ENCODE data around the gene SHBG.

DNA sequence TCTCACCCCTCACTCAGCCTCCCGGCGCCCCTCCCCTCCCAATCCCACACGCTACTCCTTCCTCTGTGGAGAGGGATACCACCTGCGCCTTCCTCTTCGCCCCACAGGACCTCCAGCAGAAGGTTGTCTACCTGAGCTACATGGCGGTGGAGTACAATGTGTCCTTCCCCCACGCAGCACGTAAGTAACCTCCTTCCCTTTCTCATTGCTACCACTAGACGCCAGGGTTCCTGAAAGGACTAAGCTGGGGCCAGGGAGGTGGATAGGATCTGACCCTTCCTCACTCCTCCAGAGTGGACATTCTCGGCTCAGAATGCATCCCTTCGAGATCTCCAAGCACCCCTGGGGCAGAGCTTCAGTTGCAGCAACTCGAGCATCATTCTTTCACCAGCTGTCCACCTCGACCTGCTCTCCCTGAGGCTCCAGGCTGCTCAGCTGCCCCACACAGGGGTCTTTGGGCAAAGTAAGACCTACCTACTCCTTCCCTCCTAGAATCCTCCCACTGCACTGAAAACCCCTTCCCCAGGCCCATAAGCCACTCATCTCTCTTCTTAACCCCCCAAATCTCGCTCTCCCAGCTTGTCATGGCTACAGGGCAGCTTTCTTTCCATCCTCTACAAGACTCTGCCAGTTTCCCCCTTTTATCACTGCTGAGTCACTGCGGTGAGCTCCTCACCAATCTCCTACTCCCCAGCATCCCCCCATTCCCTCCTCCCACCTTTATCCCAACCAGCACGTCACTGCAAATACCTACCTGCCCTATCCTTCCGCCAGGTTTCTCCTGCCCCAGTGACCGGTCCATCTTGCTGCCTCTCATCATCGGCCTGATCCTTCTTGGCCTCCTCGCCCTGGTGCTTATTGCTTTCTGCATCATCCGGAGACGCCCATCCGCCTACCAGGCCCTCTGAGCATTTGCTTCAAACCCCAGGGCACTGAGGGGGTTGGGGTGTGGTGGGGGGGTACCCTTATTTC lies 49.0 kb upstream of the SHBG start:
- TF ChIP-seq CTCF (IDR thresholded peaks at IDR 0.05) (no peak), POLR2A (IDR thresholded peaks at IDR 0.05) (no peak)

Data from esophagus squamous epithelium (tissue), 4 donors.